ENCODE data around the gene RSBN1.
A peak's percentile ranks its signal among the peaks of the same experiment; 100 is the strongest.

The RSBN1 gene

GRCh38 chr1:113846391-113847035 lies 34.2 kb upstream of the RSBN1 start:
- no peak for TF ChIP-seq CTCF (IDR thresholded peaks at IDR 0.05; ENCODE audit: low read depth, low read length, missing control alignments)
- H3K4me3 ChIP-seq (ENCODE audit: low read depth, low read length), result no peak overlapping the region
- DNase-seq (ENCODE audit: low read depth), result no peak

- H3K4me3 ChIP-seq (ENCODE audit: low read depth, low read length), result no peak overlapping the region
- no peak for DNase-seq (ENCODE audit: low read depth)
- no peak for TF ChIP-seq CTCF (IDR thresholded peaks at IDR 0.05; ENCODE audit: low read depth, low read length, missing control alignments)
These were observed 24.3 kb upstream of the RSBN1 start for GRCh38 chr1:113836534-113836933.

GRCh38 chr1:113835686-113836290 lies 23.5 kb upstream of the RSBN1 start:
- H3K4me3 ChIP-seq (ENCODE audit: low read depth, low read length), result no peak overlapping the region
- peak; percentile 14 for TF ChIP-seq CTCF (IDR thresholded peaks at IDR 0.05; ENCODE audit: low read depth, low read length, missing control alignments)
- no peak for DNase-seq (ENCODE audit: low read depth)

- H3K4me3 ChIP-seq (ENCODE audit: low read depth, low read length), result no peak overlapping the region
- DNase-seq (ENCODE audit: low read depth), result no peak
- TF ChIP-seq CTCF (IDR thresholded peaks at IDR 0.05; ENCODE audit: low read depth, low read length, missing control alignments), result no peak
These were observed 22.4 kb upstream of the RSBN1 start for GRCh38 chr1:113834716-113835115.

GRCh38 chr1:113830039-113830438 lies 17.8 kb upstream of the RSBN1 start:
- H3K4me3 ChIP-seq (ENCODE audit: low read depth, low read length), result no peak overlapping the region
- no peak for TF ChIP-seq CTCF (IDR thresholded peaks at IDR 0.05; ENCODE audit: low read depth, low read length, missing control alignments)
- no peak for DNase-seq (ENCODE audit: low read depth)

GRCh38 chr1:113821916-113822315 lies 9.6 kb upstream of the RSBN1 start:
- no peak for TF ChIP-seq CTCF (IDR thresholded peaks at IDR 0.05; ENCODE audit: low read depth, low read length, missing control alignments)
- DNase-seq (ENCODE audit: low read depth), result no peak
- H3K4me3 ChIP-seq (ENCODE audit: low read depth, low read length), result no peak overlapping the region

GRCh38 chr1:113818578-113818977 lies 6.3 kb upstream of the RSBN1 start:
- TF ChIP-seq CTCF (IDR thresholded peaks at IDR 0.05; ENCODE audit: low read depth, low read length, missing control alignments), result no peak
- H3K4me3 ChIP-seq (ENCODE audit: low read depth, low read length), result no peak overlapping the region
- DNase-seq (ENCODE audit: low read depth), result no peak
